Parathyroid adenoma (tissue), 2 donors: ENCODE data around the gene C2orf80.

Source experiments
- H2AFZ ChIP-seq: fragments of 300-600 bp; sonication (generic); one replicate; pipeline ENCODE4 v1.7.0; 2017; ENCODE audit warnings: antibody characterized with exemption, mild to moderate bottlenecking
- H3K27ac ChIP-seq: fragments of 300-600 bp; sonication (generic); one replicate; pipeline ENCODE4 v1.7.0; 2017
- H3K27me3 ChIP-seq: fragments of 300-600 bp; sonication (generic); one replicate; pipeline ENCODE4 v1.7.0; 2017; ENCODE audit warnings: low read length; ENCODE audit not compliant: control insufficient read depth, insufficient read depth
- H3K36me3 ChIP-seq: fragments of 300-600 bp; sonication (generic); one replicate; pipeline ENCODE4 v1.7.0; 2017; ENCODE audit warnings: low read length; ENCODE audit not compliant: control insufficient read depth, insufficient read depth
- H3K4me1 ChIP-seq: fragments of 300-600 bp; sonication (generic); one replicate; pipeline ENCODE4 v1.7.0; 2017; ENCODE audit warnings: control low read depth
- H3K4me2 ChIP-seq: fragments of 300-600 bp; sonication (generic); one replicate; pipeline ENCODE4 v1.7.0; 2017; ENCODE audit warnings: low read length
- H3K4me3 ChIP-seq: fragments of 300-600 bp; sonication (generic); one replicate; pipeline ENCODE4 v1.7.0; 2017; ENCODE audit warnings: low read depth, low read length
- H3K79me2 ChIP-seq: fragments of 300-600 bp; sonication (generic); one replicate; pipeline ENCODE4 v1.7.0; 2017; ENCODE audit warnings: control low read depth
- H3K9ac ChIP-seq: fragments of 300-600 bp; sonication (generic); one replicate; pipeline ENCODE4 v1.7.0; 2017; ENCODE audit warnings: mild to moderate bottlenecking
- H3K9me3 ChIP-seq: fragments of 300-600 bp; sonication (generic); one replicate; pipeline ENCODE4 v1.7.0; 2017; ENCODE audit warnings: low read length; ENCODE audit not compliant: control insufficient read depth
- CTCF ChIP-seq: fragments of 300-600 bp; sonication (generic); IDR thresholded peaks from one replicate; pipeline ENCODE4 v1.7.0; 2017; ENCODE audit warnings: antibody characterized with exemption, mild to moderate bottlenecking
- donor health status: primary hyperparathyroidism.

The C2orf80 gene

GRCh38 chr2:208183526-208183925 is 6.3 kb downstream of the C2orf80 start:
- Histone ChIP-seq H3K9me3 (no peaks in the 10 kb centered on the region), H3K4me3 (no peak overlapping the region), H3K9ac (no peak overlapping the region), H2AFZ (no peak overlapping the region), H3K36me3 (no peaks in the 10 kb centered on the region), H3K79me2 (no peaks in the 10 kb centered on the region), H3K27ac (no peak overlapping the region), H3K4me2 (no peak overlapping the region), H3K4me1 (no peaks in the 10 kb centered on the region), H3K27me3 (no peaks in the 10 kb centered on the region)
- TF ChIP-seq CTCF, result no peak

GRCh38 chr2:208182835-208183234 is 7.0 kb downstream of the C2orf80 start:
- H3K4me3 ChIP-seq, result no peak overlapping the region
- no peak overlapping the region for H2AFZ ChIP-seq
- TF ChIP-seq CTCF, result no peak

GRCh38 chr2:208179028-208179609 is 10.7 kb downstream of the C2orf80 start:
- Histone ChIP-seq H3K79me2 (no peaks in the 10 kb centered on the region), H3K9me3 (no peaks in the 10 kb centered on the region), H3K4me3 (no peak overlapping the region), H3K4me1 (no peaks in the 10 kb centered on the region), H3K36me3 (no peaks in the 10 kb centered on the region), H2AFZ (no peak overlapping the region), H3K4me2 (no peak overlapping the region), H3K27me3 (no peaks in the 10 kb centered on the region), H3K27ac (no peak overlapping the region), H3K9ac (no peak overlapping the region)
- no peak for TF ChIP-seq CTCF

More at GRCh38 chr2:208182835-208183234, 7.0 kb downstream of the C2orf80 start:
- H3K36me3 ChIP-seq, result no peaks in the 10 kb centered on the region
- H3K4me2 ChIP-seq, result no peak overlapping the region
- H3K4me1 ChIP-seq, result no peaks in the 10 kb centered on the region
- H3K79me2 ChIP-seq, result no peaks in the 10 kb centered on the region
- H3K9ac ChIP-seq, result no peak overlapping the region
- no peaks in the 10 kb centered on the region for H3K27me3 ChIP-seq
- H3K27ac ChIP-seq, result no peak overlapping the region
- no peaks in the 10 kb centered on the region for H3K9me3 ChIP-seq

- H3K9ac ChIP-seq, result no peak overlapping the region
- H3K9me3 ChIP-seq, result no peaks in the 10 kb centered on the region
- no peak overlapping the region for H3K4me2 ChIP-seq
- no peaks in the 10 kb centered on the region for H3K79me2 ChIP-seq
- no peaks in the 10 kb centered on the region for H3K36me3 ChIP-seq
- no peaks in the 10 kb centered on the region for H3K4me1 ChIP-seq
- H3K27ac ChIP-seq, result no peak overlapping the region
- TF ChIP-seq CTCF, result no peak
- no peak overlapping the region for H3K4me3 ChIP-seq
- no peak overlapping the region for H2AFZ ChIP-seq
- H3K27me3 ChIP-seq, result no peaks in the 10 kb centered on the region
Observed at GRCh38 chr2:208175840-208176153, 14.0 kb downstream of the C2orf80 start.

GRCh38 chr2:208175069-208175839 is 14.6 kb downstream of the C2orf80 start:
- Histone ChIP-seq H3K9ac (no peak overlapping the region), H3K36me3 (no peaks in the 10 kb centered on the region), H2AFZ (no peak overlapping the region), H3K4me3 (peak overlapping the region; percentile 31), H3K27me3 (no peaks in the 10 kb centered on the region), H3K9me3 (no peaks in the 10 kb centered on the region), H3K4me1 (no peaks in the 10 kb centered on the region), H3K79me2 (no peaks in the 10 kb centered on the region), H3K27ac (no peak overlapping the region), H3K4me2 (peak overlapping the region; percentile 38)
- TF ChIP-seq CTCF, result peak; percentile 87
